Transverse colon (tissue), 4 donors: ENCODE results near the gene IGIP.

ENCODE experiments used
- EP300 ChIP-seq: sonication (generic); formaldehyde crosslinking; IDR thresholded peaks from one replicate; pipeline ENCODE4 v1.6.1; 2017; ENCODE audit warnings: antibody characterized with exemption, low read depth
- POLR2A ChIP-seq: fragments of 450-650 bp; IDR thresholded peaks from one replicate; pipeline ENCODE4 v1.6.1; 2016; ENCODE audit warnings: antibody characterized with exemption, mild to moderate bottlenecking, moderate library complexity
- POLR2AphosphoS5 ChIP-seq, 3 donors: sonication (generic); formaldehyde crosslinking; IDR thresholded peaks; one replicate each; pipeline ENCODE4 v1.6.1; 2016; ENCODE audit warnings: antibody characterized with exemption in 3 of 3
- TF ChIP-seq, protein P1 (sequence below), 5 experiments: fragments of 200-600 bp in 3 of 5; fragments of 450-650 bp in 2 of 5; sonication (generic) in 3 of 5; IDR thresholded peaks; 1 replicate in 2 of 5; 2 replicates in 3 of 5; pipeline ENCODE4 v1.5.1; 2016 to 2017; ENCODE audit warnings: antibody characterized with exemption in 5 of 5, inconsistent platforms in 3 of 5, mild to moderate bottlenecking in 2 of 5, moderate library complexity in 1 of 5

GRCh38 chr5:140090251-140090650 lies 35.5 kb upstream of the IGIP start:
- no peak for TF ChIP-seq POLR2A
- TF ChIP-seq POLR2AphosphoS5 (IDR thresholded peaks at IDR 0.05), result no peak
- TF ChIP-seq, protein P1, sequence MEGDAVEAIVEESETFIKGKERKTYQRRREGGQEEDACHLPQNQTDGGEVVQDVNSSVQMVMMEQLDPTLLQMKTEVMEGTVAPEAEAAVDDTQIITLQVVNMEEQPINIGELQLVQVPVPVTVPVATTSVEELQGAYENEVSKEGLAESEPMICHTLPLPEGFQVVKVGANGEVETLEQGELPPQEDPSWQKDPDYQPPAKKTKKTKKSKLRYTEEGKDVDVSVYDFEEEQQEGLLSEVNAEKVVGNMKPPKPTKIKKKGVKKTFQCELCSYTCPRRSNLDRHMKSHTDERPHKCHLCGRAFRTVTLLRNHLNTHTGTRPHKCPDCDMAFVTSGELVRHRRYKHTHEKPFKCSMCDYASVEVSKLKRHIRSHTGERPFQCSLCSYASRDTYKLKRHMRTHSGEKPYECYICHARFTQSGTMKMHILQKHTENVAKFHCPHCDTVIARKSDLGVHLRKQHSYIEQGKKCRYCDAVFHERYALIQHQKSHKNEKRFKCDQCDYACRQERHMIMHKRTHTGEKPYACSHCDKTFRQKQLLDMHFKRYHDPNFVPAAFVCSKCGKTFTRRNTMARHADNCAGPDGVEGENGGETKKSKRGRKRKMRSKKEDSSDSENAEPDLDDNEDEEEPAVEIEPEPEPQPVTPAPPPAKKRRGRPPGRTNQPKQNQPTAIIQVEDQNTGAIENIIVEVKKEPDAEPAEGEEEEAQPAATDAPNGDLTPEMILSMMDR (IDR thresholded peaks at IDR 0.05), result no peak
- TF ChIP-seq EP300, result no peak
